Mucosa of gallbladder (tissue), 1 donor: Measurements from ENCODE around the gene SECISBP2. TPM values are rescaled to one million over a fixed set of nuclear protein-coding genes. Genes with fewer than 3 reads are reported as not detected.
"Not testable (repeated sequence)": the region's sequence is repeated elsewhere in the genome, so short reads cannot be mapped to it uniquely, and the experiment has no call there.

Experiments used
- DNase-seq: peaks from one replicate; pipeline ENCODE4 v3.0.0-alpha.2; 2020; ENCODE audit warnings: low spot score
- total RNA-seq: library from RNA; stranded (reverse); gene quantifications from one replicate; pipeline ENCODE4 v1.2.1, GENCODE V29; 2021
- donor health status: DM: no; HTN: no; CAD: no.

SECISBP2 gene
- total RNA-seq, 1 donor from 2014 or later = 36.5 TPM

DNA sequence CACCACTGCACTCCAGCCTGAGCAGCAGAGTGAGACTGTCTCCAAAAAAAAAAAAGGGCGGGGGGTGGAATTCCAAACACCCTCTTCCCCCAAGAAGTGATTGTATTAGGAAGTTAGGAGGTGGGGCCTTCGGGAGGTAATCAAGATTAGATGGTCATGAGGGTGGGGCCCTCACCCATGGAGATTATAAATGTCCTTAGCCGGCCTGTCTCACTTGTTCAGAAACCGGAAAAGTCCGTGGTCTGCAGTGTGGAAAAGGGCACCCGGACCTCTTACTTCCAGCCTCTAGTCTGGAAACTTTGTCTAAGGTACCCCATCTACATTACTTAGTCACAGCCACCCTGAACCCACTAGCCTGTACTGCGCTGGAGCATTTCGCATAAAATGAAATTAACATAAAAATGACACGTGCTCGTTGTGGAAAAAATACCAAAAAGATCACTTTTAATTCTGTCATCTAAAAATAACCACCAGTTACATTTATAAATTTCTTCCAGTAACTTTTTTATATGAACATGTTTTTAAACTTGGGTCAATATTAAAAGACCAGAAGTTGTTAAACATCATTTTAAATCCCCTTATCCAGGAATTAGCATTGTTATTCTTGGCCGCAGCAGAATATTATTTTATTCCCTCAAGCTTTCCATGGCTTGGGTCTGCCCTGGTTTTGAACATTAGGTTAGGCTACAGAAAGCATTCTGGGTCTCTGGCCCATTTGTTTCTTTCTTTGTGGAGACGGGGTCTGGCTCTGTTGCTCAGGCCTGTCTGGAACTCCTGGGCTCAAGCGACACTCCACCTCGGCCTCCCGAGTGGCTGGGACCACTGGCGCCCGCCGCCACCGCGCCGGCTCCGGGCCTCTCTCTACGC, 8.5 kb upstream of the SECISBP2 start:
- DNase-seq = no peak

DNA sequence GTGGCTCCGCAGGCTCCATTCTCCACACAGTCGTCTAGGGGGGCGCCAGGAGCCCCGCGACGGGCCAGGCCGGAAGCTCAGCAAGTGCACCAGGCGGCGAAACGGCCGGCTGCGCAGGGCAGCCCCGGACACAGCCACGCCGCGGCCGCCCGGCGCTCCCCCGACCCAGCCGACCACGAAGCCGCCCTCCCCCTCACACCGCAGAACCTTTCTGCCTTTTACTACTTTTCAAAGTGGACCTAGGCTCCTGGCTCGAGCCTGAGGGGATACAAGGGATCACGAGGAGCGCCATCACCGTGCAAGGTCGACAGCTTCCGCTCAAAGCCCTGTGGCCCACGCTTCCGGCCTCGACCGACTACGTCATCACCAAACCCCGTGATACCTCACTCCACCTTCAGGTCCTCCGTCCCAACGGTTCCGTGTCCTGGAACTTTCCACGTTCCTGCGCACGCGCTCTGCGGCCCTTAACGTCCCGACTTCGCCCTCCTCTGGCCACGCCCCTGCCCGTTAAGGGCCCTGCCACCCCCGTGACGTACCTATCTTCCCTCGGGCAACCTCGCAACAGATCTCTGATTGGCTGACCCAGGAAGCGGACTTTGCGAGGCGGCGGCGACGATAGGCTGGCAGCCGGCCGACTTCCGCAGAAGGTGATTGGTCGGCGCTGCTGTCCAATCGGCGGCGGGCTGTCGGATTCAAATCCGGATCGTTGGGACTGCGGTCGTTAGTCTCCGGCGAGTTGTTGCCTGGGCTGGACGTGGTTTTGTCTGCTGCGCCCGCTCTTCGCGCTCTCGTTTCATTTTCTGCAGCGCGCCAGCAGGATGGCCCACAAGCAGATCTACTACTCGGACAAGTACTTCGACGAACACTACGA, 7.6 kb upstream of the SECISBP2 start, which contains the start of gene CKS2:
CKS2 (plus strand) TSS at position 721 of the 871 bp plus-strand sequence; CDS start at position 819, 98 bp downstream.
- peak; percentile 100 for DNase-seq

DNA sequence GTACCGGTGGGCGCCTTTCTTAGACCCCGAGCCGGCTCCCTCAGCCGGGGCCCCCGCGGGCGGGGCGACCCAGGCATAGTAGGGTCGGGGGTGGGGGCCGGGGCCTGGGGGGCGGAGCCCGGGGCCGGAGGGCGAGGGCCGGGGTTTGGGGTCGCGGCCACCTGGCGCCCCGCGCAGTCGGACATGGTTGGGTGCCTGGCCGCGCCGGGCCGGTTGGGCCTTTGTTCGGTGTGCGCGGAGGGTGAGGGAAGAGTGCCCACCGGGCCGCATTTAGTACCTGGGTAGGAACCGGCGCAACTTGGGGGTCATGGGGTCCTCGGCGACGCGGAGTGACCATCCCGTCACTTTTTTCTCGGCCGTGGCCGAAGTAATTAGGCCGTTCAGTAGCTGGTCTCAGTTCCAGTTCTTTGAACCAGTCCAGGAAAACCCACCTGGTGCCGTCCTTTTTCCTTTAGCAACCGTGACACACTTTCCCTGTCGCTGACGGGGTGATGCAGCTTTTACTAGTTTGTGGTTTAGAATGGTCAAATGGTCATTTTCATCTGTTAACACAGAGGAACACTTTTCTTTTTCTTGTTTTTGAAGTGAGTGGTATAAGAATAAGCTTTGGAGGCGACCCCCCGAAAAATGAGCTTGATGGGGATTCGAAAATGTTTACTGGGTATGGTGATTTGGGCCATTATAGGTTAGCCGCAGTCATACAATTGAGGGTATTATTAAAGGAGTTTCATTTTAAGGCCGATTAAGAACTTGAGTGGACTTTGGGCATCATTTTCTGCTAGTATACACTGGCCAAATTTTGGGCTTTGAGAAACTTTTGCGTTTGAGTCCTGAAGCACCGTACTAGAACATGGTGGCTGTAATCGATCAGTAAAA, 6.7 kb upstream of the SECISBP2 start:
- DNase-seq = no peak

DNA sequence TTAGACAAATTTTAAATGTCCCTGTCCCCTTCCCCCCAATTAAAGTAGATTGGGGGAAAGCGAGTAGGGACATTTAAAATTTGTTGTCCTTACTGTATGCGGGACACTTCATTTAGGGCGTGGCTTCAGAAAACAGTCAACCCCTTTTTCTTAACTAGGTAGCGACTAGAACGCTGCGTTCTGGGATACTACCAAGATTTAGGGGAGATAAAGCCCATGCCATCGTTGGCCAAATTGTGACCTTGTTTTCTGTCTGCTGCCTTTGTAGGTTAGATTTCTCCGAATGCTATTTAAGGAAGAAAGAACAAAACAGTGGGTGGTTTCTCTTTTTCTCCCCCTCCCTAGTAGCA, 6.1 kb upstream of the SECISBP2 start:
- no peak for DNase-seq

DNA sequence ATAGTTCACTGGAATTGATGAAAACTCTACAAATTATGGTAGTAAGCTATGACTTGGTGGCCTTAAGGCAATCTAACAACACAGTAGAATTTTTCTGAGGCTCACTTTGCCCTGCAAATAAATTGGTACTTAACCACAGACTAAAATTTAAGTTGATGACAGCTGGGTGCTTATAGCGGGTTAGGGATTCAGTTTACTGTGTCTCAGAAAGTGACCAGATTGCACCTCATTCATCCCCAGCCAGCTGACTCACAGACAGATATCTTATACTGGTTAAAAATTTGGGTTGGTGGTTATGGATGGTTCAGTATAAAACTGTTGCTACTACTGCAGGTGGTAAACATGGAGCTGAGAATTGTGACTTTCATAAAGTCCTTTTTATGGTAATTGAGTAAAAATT, 4.5 kb upstream of the SECISBP2 start:
- no peak for DNase-seq

DNA sequence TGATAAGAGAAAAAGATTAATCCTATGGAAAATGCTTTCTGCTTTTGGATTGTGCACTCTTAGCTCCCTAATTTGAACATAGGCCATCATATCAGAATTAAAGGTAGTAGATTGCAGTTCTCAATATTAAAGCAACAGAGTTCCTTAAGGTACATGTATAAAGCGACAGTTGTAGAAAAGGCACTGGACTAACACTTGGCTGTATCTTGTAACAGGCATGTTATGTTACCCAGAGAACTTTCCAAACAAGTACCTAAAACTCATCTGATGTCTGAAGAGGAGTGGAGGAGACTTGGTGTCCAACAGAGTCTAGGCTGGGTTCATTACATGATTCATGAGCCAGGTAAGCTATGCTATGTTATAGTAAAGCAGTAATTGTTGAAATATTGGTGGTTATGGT, 3.3 kb upstream of the SECISBP2 start:
- no peak for DNase-seq

DNA sequence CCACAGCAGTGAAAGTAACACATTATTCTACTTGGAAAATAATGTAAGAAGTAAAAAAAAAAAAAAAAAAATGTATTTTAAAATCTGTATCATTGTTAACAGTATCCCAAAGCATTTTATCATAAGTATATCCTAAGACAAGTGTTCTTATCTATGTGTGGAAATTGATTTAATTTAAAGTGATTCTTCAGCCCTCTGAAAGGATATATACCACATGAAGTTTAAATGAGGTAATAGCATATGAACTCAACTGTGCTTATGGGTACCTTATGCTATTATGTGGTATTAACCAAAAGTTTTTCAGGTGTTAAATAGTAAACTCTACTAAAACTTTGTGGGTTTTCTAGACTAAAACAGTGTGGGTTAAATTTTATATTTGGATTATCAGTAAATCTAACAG, 2.8 kb upstream of the SECISBP2 start:
- DNase-seq = no peak

DNA sequence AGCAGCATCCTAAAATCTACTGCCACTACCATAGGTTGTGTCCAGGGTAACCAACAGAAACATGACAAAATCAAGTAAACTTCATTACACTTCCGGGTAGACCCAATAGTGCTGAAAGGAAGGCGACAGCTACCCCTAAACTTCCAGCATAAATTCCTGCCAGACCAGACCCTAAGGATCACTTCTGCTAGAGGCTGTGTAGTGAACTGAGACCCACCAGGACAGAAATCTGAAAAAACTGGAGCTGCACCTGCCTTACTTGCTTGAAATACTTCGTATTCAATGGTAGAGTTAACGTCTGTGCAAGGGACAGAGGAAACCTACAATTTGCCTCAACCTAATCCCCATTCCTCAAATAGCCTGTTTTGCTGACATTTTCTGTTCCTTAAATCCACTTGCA, 1.0 kb upstream of the SECISBP2 start:
- DNase-seq = no peak

DNA sequence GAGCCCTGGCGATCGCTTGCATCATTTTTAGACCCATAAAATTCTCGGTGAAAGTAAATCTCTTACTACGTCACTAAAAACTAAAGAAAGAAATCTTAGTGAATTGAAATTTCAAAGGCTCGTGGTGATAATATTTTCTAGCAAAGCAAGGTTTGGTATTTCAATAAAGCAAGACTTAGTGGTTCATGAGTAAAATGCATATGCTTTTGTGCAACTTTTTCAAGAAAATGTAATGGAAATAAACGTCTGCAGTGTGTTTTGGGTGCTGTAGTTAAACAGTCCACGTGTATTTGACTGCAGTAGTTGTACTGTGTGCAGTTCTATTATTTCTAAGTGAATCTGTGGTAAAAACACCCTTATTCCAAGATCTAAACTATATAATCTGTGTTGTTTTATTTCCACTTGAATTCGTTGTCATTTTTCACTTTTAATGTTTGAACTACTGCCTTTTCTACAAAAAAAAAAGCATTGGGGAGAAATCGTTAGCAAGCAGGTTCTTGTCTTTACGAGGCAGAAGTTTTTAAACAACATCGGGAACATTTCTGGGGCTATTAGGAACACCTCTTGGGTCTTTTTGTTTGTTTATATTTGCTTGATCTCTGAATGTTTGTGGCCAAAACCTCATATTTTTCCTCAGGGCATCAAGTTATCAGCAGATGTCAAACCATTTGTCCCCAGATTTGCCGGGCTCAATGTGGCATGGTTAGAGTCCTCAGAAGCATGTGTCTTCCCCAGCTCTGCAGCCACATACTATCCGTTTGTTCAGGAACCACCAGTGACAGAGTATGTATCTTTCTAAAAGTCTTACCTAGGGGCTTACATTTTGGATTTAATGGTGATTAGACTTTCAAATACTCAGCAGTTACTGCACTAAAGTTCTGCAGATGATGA, 960 bp downstream of the SECISBP2 start:
- no peak for DNase-seq

DNA sequence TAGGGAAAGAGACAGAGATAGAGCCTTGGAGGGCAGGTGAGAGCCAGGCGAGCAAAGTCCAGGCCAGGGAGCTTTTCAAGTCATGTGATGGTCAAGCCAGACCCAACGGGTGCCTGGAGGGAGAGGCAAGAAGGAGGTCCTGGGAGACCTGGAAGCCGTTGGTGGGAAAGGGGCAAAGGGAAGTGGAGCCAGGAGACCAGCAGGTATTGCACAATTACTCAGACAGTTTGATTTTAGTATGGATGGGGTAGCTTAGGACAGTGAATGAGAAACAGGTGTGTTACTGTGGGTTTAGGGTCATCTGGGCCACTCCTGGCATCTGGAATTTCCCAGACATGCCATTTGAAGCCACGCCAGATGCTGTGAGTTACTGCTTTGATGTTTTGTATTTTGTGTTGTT, 5.1 kb downstream of the SECISBP2 start:
- DNase-seq = no peak

DNA sequence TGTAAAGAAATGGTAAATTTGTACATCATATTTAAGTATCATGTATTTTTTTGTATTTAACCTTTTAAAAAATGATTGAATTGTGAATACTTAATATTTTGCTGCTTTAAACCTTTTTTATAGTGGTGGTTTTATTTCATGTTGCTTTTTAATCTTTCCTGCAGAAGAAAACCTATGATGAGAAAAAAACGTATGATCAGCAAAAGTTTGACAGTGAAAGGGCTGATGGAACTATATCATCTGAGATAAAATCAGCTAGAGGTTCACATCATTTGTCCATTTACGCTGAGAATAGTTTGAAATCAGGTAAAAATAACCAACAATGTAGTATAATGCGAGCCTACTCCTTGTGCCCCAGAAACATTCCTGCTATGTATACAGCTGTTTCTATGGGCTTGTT, 7.4 kb downstream of the SECISBP2 start:
- DNase-seq = no peak

DNA sequence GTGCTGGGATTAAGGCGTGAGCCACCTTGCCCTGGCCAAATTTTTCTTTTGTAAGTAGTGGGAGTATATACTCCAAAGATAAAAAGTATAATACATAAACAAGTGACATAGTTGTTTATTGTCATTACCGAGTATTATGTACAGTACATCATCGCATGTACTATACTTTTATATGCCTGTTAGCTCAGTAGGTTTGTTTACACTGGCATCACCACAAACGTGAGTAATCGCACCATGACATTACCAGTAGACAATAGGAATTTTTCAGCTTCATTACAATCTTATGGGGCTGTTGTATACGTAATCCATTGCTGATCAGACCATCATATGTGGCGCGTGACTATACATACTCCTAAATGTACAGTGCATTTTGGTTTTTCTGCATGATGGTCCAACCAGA, 9.8 kb downstream of the SECISBP2 start:
- DNase-seq = no peak

DNA sequence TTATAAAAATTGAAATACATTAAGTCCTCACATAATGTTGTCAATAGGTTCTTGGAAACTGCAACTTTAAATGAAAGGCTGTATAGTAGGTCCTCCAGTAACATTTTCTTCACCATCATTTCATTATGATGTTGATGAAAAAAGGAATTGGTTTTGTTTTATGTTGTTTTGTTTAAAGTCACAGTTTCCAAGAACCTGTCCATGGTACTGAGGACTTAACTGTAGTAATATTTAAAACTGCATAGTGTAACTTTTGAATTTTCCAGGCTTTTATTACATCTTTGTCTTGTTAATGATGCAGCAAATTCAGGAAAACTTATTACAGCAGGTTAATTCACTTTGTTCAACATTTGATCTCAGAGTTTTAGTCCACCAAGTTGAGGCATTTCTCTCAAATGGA, 11.6 kb downstream of the SECISBP2 start:
- no peak for DNase-seq

DNA sequence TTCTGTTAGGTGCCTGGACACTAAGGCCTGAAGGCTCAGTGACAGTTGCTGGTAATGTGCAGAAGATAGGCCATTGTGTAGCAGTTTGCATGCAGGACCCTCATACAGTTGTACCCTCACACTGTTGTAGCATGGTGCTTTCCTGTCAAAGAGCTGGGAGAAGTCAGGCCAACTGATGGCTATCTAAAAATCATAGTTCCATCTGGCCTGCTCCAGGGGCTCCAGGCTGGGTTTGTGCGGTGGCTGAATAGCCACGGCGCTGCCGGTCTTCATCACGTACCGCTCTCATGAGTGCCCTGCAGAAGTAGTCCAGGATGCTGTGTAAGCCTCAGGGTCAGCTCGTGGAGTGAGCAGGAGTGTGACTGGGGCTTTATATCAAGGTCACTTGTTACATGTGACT, 12.2 kb downstream of the SECISBP2 start:
- DNase-seq = no peak

DNA sequence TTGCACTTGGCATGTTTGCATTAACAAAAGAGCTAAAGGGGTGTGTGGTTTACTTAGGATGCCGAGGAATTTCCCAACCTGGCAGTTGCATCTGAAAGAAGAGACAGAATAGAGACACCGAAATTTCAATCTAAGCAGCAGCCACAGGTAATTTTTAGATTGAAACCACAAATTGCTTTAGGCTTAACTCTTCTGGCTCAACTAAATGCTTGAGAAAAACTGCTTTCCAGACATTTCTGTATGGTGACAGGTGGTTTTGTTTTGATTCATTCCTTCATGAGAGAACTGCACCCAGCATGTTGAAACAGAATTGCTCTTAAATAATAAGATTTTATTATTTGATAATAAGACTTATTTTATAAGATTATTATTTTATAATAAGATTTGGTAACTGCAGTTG, 21.5 kb downstream of the SECISBP2 start:
- DNase-seq = no peak

DNA sequence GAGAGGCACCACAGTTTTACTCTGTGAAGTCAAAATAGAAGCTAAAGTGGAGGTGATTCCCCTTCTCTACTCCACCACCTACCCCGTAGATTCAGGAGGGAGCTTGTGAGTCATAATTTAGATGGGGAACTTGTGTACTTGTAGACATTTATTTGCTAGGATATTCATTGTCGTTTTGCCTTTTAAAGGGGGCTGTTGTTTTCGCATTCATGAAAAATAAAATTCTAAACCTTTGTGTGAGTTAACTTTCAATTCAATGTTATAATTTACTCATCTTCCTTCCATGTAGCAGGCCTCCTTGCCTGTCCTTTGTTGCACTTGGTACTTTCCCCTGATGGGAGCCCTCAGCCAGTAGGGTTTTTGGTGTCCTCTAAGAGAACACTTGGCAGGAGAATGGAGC, 22.0 kb downstream of the SECISBP2 start:
- no peak for DNase-seq

DNA sequence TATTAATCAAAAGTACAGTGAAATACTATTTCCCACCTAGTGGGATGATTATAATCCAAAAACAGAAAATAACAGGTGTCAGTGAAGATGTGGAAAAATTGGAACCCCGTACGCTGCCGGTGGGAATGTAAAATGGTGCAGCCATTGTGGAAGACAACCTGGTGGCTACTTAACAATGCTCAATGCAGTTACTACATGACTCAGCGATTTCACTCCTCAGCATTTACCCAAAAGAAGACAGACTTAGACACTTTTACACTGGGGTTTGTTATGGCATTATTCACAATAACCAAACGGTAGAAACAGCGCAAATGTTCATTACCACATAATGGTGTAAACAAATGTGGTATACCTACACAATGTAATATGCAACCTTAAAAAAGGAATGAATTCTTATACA, 23.9 kb downstream of the SECISBP2 start:
- no peak for DNase-seq

DNA sequence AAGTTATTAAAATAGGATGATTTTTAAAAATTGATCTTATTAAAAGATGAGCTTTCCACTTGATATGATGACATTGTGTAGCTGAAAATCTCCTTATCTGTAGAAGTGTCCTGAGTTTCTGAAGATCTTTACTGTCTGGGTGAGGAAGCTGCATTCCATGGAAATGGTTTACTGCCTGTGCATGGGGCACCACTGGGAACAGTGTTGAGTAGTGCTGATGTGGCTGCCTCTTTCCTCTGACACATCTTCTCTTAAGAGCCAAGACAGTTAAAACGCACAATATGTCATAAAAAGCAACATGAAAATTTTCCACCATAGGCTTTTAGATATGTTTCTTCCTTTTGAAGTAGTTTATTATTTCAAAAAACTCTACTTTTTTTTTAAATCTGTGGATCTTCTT, 24.6 kb downstream of the SECISBP2 start:
- no peak for DNase-seq

DNA sequence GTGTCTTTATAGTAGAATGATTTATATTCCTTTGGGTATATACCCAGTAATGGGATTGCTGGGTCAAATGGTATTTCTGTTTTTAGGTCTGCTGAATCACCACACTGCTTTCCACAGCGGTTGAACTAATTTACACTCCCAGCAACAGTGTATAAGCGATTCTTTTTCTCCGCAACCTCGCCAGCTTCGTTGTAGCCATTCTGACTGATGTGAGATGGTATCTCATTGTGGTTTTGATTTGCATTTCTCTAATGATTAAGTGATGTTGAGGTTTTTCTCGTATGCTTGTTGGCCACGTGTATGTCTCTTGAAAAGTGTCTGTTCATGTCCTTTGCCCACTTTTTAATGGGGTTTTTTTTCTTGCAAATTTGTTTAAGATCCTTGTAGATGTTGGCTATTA, 25.5 kb downstream of the SECISBP2 start:
- DNase-seq = not testable (repeated sequence)

DNA sequence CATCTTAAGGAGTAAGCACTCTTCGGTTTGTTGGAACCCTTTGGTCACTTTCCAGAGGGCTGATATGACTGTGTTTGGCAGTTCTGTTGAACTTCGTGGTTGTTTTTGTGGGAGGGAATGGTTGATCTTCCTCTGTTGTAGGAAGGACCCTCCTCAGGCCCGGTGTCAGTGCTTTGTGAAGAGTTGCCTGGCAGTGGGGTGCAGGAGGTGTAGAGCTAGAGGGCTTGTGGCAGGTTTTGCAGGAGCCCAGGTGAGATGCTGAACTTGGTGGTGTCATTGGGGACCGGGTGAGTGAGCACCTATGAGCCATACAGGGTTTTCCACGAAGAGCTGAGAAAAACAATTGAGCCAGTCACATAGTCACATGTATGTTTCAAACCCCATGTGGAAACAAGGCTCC, 27.2 kb downstream of the SECISBP2 start:
- no peak for DNase-seq

DNA sequence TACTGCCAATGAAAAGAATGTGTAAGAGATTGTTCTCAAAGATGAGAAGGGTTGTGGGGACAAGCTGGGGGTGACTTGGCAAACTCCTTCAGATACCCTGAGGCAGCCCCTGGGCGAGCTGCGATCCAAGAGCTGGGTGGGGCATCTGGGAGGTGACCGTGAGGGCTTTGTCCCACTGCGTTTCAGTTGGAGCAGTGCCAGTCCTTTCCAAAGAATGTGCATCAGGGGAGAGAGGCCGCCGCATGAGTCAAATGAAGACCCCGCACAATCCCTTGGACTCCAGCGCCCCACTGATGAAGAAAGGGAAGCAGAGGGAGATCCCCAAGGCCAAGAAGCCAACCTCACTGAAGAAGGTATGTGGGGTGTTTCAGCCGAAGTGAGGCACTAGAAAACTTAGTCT, 28.4 kb downstream of the SECISBP2 start:
- no peak for DNase-seq
